ENCODE measurements around the gene LUZP1. TPM values are rescaled to one million over a fixed set of nuclear protein-coding genes. Genes with fewer than 3 reads are reported as not detected.

The LUZP1 gene
- total RNA-seq, 1 donor from 2014 or later, result 23.2 TPM

DNA sequence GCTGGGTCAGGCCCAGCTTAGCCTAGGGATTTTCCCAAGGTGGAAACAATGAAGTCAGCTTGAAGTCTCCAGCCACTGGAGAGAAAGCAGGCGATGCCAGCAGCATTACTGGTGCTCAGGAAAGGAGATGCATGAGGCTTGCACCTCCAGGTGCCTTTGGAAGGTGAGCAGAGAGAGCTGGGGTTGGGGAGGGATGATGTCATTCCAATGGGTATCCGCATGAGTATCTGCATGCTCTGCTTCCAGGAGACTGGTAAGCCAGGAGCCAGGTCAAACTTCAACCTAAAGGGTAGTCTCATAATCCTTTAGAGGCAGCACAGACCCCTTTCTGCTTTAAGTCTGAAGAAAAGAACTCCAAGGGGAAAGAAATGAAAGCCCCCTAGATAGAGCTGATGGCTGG lies 80.6 kb downstream of the LUZP1 start:
- no peak overlapping the region for H3K4me3 Mint-ChIP-seq
- no peaks in the 10 kb centered on the region for H3K27me3 Mint-ChIP-seq
- intact Hi-C loops (cut with micrococcal nuclease), result no loop called here
- no peak for DNase-seq
- no peaks in the 10 kb centered on the region for H3K4me1 Mint-ChIP-seq
- H3K9me3 Mint-ChIP-seq, result no peaks in the 10 kb centered on the region
- peaks cover 43% of the 10 kb centered on the region for H3K36me3 Mint-ChIP-seq (ENCODE audit: low read depth)
- no peak overlapping the region for H3K27ac Mint-ChIP-seq

DNA sequence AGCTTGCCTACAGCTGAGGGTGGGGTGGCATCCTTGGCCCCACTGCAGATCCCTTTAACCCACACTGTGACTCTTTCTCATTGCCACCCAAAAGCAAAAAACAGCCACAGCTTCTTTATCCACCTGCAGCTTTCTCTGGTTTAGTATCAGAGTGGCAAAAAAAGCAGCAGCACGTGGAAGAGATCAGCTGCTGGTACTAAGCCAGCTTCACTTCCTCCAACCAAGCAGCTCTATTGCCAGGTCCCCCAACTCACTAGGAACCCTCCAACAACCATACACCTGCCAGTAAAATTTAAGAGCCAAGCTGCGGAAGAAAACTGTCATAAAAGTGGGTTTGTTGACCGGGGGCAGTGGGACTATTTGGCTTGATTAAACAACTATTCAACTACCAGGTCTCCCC lies 83.0 kb downstream of the LUZP1 start:
- Mint-ChIP-seq H3K9me3 (no peaks in the 10 kb centered on the region), H3K4me1 (no peaks in the 10 kb centered on the region), H3K27ac (no peak overlapping the region), H3K4me3 (no peak overlapping the region), H3K27me3 (no peaks in the 10 kb centered on the region), H3K36me3 (ENCODE audit: low read depth) (peaks cover 55% of the 10 kb centered on the region)
- intact Hi-C loops (cut with micrococcal nuclease), result no loop called here
- DNase-seq, result no peak

DNA sequence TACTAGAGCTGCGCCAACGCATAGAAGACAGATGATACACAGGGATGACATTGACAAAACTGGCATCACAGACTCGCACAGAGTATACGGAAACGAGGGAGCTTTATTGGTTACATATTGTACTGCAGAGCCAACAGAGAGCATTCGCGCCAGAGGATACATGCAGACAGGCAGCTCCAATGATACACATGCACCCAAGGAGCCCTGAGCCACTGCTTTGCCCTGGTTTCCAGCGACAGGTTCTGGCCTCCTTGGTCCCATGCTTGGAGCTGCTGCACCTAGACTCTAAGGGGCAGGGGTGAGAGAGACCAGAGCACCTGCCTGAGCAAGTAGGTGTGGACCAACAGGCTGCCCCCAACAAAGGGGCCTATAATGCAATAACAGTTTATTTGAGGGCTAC lies 83.8 kb downstream of the LUZP1 start:
- Mint-ChIP-seq H3K4me1 (no peaks in the 10 kb centered on the region), H3K36me3 (ENCODE audit: low read depth) (peaks cover 57% of the 10 kb centered on the region), H3K4me3 (no peak overlapping the region), H3K9me3 (no peaks in the 10 kb centered on the region), H3K27ac (no peak overlapping the region), H3K27me3 (no peaks in the 10 kb centered on the region)
- no peak for DNase-seq
- intact Hi-C loops (cut with micrococcal nuclease), result no loop called here

DNA sequence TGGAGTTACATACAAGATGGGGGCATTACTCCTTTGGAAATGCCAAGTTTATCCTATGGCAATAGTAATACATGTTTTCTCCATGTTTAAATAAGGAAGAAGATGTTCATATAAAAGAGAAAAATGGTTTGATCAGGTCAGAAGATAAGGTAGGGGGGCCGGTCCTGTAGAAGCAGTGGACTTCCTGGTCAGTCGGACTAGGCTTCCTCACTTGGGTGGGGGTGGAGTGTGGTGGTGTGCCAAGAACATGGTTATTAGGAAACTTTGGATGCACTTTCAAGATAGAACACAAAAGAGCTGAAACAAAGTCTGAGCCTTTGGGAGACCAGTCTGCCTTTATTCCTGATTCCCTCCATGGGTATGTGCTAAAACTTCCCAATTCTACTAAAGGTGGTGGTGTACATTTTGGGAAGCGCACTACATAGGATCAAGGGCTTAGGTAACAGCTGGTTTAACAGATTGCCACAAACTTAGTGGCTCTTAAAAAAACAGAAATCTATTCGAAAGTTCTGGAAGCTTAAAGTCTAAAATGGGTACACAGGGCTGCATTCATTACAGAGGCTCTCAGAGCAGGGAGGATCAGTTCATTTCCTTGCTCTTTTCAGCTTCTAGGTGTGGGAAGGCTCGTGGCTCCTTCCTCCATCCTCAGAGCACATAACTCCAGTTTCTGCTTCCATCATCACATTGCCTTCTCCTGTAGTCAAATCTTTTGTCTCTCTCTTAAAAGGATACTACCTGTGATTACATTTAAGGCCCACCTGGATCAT lies 84.8 kb downstream of the LUZP1 start:
- Mint-ChIP-seq H3K9me3 (no peaks in the 10 kb centered on the region), H3K4me3 (no peak overlapping the region), H3K27me3 (no peaks in the 10 kb centered on the region), H3K36me3 (ENCODE audit: low read depth) (peaks cover 62% of the 10 kb centered on the region), H3K27ac (no peak overlapping the region), H3K4me1 (no peaks in the 10 kb centered on the region)
- intact Hi-C loops (cut with micrococcal nuclease), result no loop called here
- no peak for DNase-seq

DNA sequence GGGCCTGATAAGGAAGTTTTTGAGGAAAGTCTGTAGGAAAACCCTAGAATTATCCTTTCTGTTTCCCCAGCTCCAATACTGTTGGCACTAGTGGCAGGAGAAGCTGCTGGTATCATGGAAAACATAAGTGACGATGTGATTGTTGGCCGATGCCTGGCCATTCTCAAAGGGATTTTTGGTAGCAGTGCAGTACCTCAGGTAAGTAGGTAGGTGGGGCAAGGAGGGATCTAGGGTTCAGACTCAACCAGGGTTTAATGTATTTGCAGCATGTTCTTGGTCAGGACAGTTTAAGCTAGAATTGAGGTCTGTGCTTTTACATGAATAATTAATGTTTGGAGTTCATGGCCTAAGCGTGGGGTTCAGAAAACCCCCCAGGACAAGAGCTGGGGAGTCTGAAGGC lies 87.3 kb downstream of the LUZP1 start:
- H3K27ac Mint-ChIP-seq, result no peak overlapping the region
- H3K9me3 Mint-ChIP-seq, result no peaks in the 10 kb centered on the region
- DNase-seq, result no peak
- H3K36me3 Mint-ChIP-seq (ENCODE audit: low read depth), result peaks cover 67% of the 10 kb centered on the region
- H3K4me3 Mint-ChIP-seq, result no peak overlapping the region
- H3K27me3 Mint-ChIP-seq, result no peaks in the 10 kb centered on the region
- no peaks in the 10 kb centered on the region for H3K4me1 Mint-ChIP-seq
- intact Hi-C loops (cut with micrococcal nuclease), result no loop called here

DNA sequence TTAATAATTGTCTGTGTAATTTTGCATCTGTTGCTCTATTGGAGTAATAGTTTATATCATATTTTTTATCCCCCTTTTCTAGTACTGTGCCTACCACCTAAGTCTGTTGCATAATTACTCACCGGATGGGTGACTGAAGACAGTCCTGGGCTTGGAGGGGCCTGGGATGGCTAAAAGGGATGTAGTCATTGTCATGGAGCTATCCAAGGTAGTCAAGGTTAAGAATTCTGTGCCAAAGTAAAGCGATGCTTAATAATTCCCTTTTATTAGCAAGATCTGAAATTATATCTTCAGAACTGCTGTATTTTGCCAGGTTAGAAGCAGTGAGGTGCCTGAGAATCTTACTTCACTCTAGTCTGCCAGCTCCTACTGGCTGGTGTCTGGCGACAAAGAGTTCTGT lies 87.8 kb downstream of the LUZP1 start:
- Mint-ChIP-seq H3K4me3 (no peak overlapping the region), H3K4me1 (no peaks in the 10 kb centered on the region), H3K9me3 (no peaks in the 10 kb centered on the region), H3K27ac (no peak overlapping the region), H3K36me3 (ENCODE audit: low read depth) (peaks cover 62% of the 10 kb centered on the region), H3K27me3 (no peaks in the 10 kb centered on the region)
- intact Hi-C loops (cut with micrococcal nuclease), result no loop called here
- DNase-seq, result no peak

DNA sequence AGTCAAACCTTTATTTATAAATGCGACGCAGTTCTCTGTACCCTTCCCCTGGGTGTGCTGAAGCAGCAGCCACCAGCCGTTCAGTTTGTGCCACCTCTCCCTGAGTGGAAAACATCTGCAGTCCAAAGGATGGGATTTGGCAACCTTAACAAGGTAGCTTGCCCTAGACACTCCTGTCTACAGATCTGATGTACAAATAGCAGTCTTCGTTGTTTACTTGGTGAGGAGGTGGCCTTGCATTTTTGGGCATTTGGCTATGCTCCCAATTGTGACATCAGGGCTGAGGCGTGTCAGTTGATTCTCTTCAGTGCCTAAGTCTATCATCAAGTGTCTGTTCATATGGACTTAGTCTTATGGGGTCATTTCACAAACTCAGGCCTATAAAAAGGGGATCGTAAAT lies 89.6 kb downstream of the LUZP1 start:
- Mint-ChIP-seq H3K36me3 (ENCODE audit: low read depth) (peaks cover 53% of the 10 kb centered on the region), H3K4me1 (no peaks in the 10 kb centered on the region), H3K27ac (no peak overlapping the region), H3K27me3 (no peaks in the 10 kb centered on the region), H3K4me3 (no peak overlapping the region), H3K9me3 (no peaks in the 10 kb centered on the region)
- no peak for DNase-seq
- intact Hi-C loops (cut with micrococcal nuclease), result no loop called here

DNA sequence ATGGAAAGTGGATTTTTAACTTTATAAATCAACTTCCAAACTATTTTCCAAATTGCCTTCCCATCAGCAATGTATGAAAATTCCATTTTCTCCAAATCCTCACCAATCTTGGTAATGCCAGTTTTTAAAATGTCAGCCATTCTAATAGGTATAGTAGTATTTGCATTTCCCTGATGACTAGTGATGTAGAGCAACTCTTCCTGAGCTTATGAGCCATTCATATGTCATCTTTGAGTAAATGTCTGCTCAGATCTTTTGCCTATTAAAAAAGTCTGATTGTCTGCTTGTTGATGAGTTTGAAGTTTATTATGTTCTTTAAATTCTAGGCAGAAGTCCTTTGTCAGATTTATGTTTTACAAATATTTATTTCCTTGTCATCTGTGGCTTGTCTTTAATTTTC lies 94.6 kb downstream of the LUZP1 start:
- intact Hi-C loops (cut with micrococcal nuclease), result no loop called here
- H3K4me1 Mint-ChIP-seq, result peaks cover 2% of the 10 kb centered on the region
- no peak overlapping the region for H3K4me3 Mint-ChIP-seq
- H3K27ac Mint-ChIP-seq, result no peak overlapping the region
- no peak for DNase-seq
- no peaks in the 10 kb centered on the region for H3K27me3 Mint-ChIP-seq
- no peaks in the 10 kb centered on the region for H3K9me3 Mint-ChIP-seq
- peaks cover 56% of the 10 kb centered on the region for H3K36me3 Mint-ChIP-seq (ENCODE audit: low read depth)

DNA sequence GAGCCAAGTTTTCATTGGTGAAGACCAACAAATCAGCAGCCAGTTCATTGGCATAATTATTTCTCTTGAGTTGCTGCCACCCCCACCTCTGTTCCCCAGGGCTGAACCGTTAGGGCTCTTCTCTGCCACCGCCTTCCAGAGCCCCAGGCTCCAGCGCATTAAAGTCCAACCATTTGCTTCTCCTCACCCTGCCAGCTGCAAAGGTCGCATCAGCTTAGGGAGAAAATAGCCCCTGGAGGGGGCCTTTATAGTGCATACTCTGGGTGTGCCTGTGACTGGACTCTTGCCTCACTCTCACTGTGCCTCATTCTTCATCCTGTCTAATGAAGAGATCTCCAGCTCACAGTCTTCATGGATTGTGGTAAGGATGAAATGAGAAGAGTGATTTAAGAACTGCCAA lies 99.0 kb downstream of the LUZP1 start:
- intact Hi-C loops (cut with micrococcal nuclease), result no loop called here

DNA sequence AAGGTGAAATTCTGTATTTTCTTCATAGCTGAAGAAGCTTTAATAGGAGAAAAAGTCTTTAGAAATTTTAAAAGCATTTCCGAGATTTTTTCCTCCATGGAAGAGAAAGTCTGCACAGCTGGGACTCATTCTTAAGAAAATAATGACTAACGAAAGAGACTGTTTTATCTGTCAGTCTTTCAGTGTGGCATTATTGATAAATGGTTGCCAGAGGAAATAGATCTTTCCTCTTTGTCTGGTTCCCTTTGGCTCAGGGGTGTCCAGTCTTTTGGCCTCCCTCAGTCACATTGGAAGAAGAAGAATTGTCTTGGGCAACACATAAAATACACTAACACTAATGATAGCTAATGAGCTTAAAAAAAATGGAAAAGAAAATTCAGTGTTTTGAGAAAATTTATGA lies 99.5 kb downstream of the LUZP1 start:
- intact Hi-C loops (cut with micrococcal nuclease), result no loop called here
- H3K27me3 Mint-ChIP-seq, result no peaks in the 10 kb centered on the region
- no peak overlapping the region for H3K27ac Mint-ChIP-seq
- H3K9me3 Mint-ChIP-seq, result no peaks in the 10 kb centered on the region
- no peak for DNase-seq
- H3K4me3 Mint-ChIP-seq, result no peak overlapping the region
- H3K36me3 Mint-ChIP-seq (ENCODE audit: low read depth), result peaks cover 68% of the 10 kb centered on the region
- H3K4me1 Mint-ChIP-seq, result peaks cover 4% of the 10 kb centered on the region

More for the DNA sequence above, 99.0 kb downstream of the LUZP1 start:
- H3K36me3 Mint-ChIP-seq (ENCODE audit: low read depth), result peaks cover 67% of the 10 kb centered on the region
- H3K9me3 Mint-ChIP-seq, result no peaks in the 10 kb centered on the region
- H3K4me3 Mint-ChIP-seq, result no peak overlapping the region
- DNase-seq, result no peak
- no peak overlapping the region for H3K27ac Mint-ChIP-seq
- H3K27me3 Mint-ChIP-seq, result no peaks in the 10 kb centered on the region
- H3K4me1 Mint-ChIP-seq, result peaks cover 4% of the 10 kb centered on the region

DNA sequence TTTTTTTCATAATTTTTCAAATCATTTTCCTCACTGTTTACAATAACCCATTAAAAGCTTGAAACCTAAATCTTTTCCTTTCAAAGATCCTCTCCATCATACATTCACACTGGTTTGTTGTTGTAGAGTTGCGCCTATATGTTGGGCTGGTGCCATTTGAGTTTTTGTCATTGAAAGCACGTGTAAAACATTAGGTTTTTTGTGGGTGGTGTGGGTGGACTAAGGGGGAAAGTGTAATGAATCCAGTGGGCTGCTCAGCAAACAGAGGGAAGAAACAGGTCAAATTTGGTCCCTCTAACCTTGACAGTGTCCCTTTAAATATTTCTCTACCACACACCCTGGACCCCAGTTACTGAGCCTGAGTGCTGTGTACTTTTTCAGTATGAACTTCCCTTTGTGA lies 102.6 kb downstream of the LUZP1 start:
- peaks cover 65% of the 10 kb centered on the region for H3K36me3 Mint-ChIP-seq (ENCODE audit: low read depth)
- no peak overlapping the region for H3K27ac Mint-ChIP-seq
- peaks cover 2% of the 10 kb centered on the region for H3K4me1 Mint-ChIP-seq
- DNase-seq, result no peak
- H3K4me3 Mint-ChIP-seq, result no peak overlapping the region
- intact Hi-C loops (cut with micrococcal nuclease), result no loop called here
- H3K9me3 Mint-ChIP-seq, result no peaks in the 10 kb centered on the region
- no peaks in the 10 kb centered on the region for H3K27me3 Mint-ChIP-seq

DNA sequence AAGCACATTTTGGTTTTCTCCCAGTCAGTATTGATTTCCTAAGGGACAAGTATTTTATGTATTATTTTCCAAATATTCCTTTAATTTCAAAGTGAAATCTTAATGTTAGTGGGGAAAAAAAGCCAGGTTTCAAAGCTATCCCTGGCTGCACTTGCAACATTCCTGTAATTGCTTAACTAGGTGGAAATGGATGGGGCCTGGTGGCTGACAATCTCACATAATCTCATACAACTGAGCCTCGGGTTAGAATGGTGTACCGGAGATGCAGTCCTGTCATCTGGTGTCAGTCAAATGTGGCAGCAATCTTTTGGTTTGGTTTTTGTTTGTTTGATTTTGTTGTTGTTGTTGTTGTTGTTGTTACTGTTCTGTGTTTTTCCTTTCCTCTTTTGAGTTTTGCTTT lies 103.3 kb downstream of the LUZP1 start:
- Mint-ChIP-seq H3K36me3 (ENCODE audit: low read depth) (peaks cover 66% of the 10 kb centered on the region), H3K27ac (no peak overlapping the region), H3K4me3 (no peak overlapping the region)

DNA sequence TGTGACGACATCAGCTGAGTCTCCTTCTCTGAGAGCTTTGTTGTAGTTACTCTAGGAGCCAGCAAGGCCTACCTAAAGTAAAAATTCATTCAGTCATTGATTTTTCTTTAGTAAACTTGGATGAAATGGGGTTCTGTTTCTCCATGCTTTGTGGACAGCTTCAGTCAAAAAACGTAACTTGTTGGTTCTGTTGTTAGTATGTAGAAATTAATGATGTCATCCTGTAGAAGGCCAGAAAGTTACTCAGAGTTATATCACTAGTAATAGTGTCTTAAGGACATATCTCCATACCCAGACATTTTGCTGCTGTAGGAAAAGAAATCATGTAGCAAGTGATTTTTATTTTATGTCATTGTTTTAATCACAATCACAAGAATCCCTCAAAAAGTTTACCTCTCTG lies 106.4 kb downstream of the LUZP1 start:
- intact Hi-C loops (cut with micrococcal nuclease), result no loop called here
- peaks cover 67% of the 10 kb centered on the region for H3K36me3 Mint-ChIP-seq (ENCODE audit: low read depth)

More for the DNA sequence above, 103.3 kb downstream of the LUZP1 start:
- DNase-seq, result no peak
- Mint-ChIP-seq H3K9me3 (no peaks in the 10 kb centered on the region), H3K4me1 (peaks cover 2% of the 10 kb centered on the region), H3K27me3 (no peaks in the 10 kb centered on the region)
- intact Hi-C loops (cut with micrococcal nuclease), result no loop called here

DNA sequence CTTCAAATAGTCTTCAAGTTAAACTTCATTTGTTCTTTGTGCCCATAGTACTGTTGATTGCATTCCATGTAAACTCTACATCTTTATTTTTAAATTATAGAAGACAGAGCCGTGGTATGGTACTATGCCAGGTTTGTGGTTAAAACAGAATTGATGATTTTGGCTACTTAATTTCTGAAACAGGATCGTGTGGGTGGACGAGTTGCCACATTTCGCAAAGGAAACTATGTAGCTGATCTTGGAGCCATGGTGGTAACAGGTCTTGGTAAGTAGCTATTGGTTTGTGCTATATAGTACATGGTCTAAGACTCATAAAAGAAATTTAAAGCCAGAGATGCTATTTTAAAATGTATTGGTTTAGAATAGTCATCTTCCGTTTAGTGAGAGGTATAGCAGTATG lies 111.4 kb downstream of the LUZP1 start:
- intact Hi-C loops (cut with micrococcal nuclease), result no loop called here
- no peak overlapping the region for H3K4me3 Mint-ChIP-seq
- no peak for DNase-seq
- H3K27ac Mint-ChIP-seq, result no peak overlapping the region
- peaks cover 51% of the 10 kb centered on the region for H3K36me3 Mint-ChIP-seq (ENCODE audit: low read depth)
- H3K27me3 Mint-ChIP-seq, result no peaks in the 10 kb centered on the region
- no peaks in the 10 kb centered on the region for H3K9me3 Mint-ChIP-seq
- H3K4me1 Mint-ChIP-seq, result no peaks in the 10 kb centered on the region

More for the DNA sequence above, 106.4 kb downstream of the LUZP1 start:
- DNase-seq, result no peak
- peaks cover 2% of the 10 kb centered on the region for H3K4me1 Mint-ChIP-seq
- no peaks in the 10 kb centered on the region for H3K9me3 Mint-ChIP-seq
- no peak overlapping the region for H3K27ac Mint-ChIP-seq
- H3K27me3 Mint-ChIP-seq, result no peaks in the 10 kb centered on the region
- H3K4me3 Mint-ChIP-seq, result no peak overlapping the region

DNA sequence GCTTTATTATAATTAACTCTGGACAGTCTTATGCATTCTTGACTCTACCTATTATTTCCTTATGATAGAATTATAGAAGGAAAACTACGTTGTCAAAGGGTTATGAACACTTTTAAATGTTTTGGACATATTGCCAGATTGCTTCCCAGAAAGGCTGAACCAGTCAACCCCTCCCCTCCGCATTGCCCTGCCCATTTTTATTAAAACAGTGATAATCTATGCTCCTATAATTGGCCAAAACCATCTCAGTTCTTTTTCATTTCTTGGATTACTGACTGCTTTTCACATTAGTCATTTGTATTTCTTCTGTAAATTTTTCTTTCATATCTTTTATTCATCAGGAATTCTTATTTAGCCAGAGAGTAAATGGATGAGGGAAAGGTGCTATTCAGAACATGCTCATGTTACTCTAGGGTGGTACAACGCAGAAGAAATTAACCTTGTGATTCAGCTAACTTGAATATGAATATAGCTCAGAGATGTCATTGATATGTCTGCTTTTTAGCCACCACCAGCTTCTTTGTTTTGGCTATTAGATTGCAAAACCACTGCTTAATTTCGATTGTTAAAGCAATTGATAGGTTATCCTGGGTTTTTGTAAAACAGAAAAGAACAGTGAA lies 117.3 kb downstream of the LUZP1 start:
- Mint-ChIP-seq H3K4me1 (peaks cover 3% of the 10 kb centered on the region), H3K36me3 (ENCODE audit: low read depth) (peaks cover 23% of the 10 kb centered on the region)

More for the DNA sequence above, 117.3 kb downstream of the LUZP1 start:
- Mint-ChIP-seq H3K27me3 (no peaks in the 10 kb centered on the region), H3K4me3 (no peak overlapping the region), H3K9me3 (no peaks in the 10 kb centered on the region), H3K27ac (no peak overlapping the region)
- DNase-seq, result no peak
- intact Hi-C loops (cut with micrococcal nuclease), result no loop called here
